ENCODE data around the gene ANGPTL2. TPM values are rescaled to one million over a fixed set of nuclear protein-coding genes. Genes with fewer than 3 reads are reported as not detected.
"Not testable (repeated sequence)": the region's sequence is repeated elsewhere in the genome, so short reads cannot be mapped to it uniquely, and the experiment has no call there.

The ANGPTL2 gene
- total and polyA plus RNA-seq, 2 of the 4 experiments (the other 2 are of a cell fraction): 9.5 to 25.1 TPM

- H3K14ac ChIP-seq (replicated peaks; ENCODE audit: low read depth, low read length): no peak overlapping the region
- no peak overlapping the region for H2AK9ac ChIP-seq (replicated peaks; ENCODE audit: low read depth, low read length, poor library complexity)
- WGBS, 2 experiments (ENCODE audit: extremely low coverage in 2 of 2, insufficient read length in 1 of 2): no CpG with 5 or more reads among the region's 2 CpGs
- H4K20me1 ChIP-seq (ENCODE audit: insufficient read depth, low read length): no peaks in the 10 kb centered on the region
- H3K4ac ChIP-seq (ENCODE audit: low read depth, low read length): no peak overlapping the region
- no peak overlapping the region for H2AFZ ChIP-seq (replicated peaks; ENCODE audit: low read length, poor library complexity)
- no peaks in the 10 kb centered on the region for H3K36me3 ChIP-seq (ENCODE audit: control insufficient read depth, insufficient read depth, low read length)
- ATAC-seq (ENCODE audit: low read depth) (no peak), DNase-seq (no peak)
- H3K27ac ChIP-seq (ENCODE audit: insufficient read depth, low read length): no peak overlapping the region
- dilution Hi-C loops (cut with HindIII; ENCODE audit: low sequenced_read_pairs, unreplicated experiment): no loop called here
- POLR2A ChIA-PET (ENCODE audit: unreplicated experiment): no interaction called here
- no peak overlapping the region for H4K91ac ChIP-seq (ENCODE audit: insufficient read depth, low read depth, low read length)
- no peak overlapping the region for H3K4me3 ChIP-seq (ENCODE audit: insufficient read depth, low read depth, low read length)
- intact Hi-C loops (cut with micrococcal nuclease): no loop called here
- CTCF ChIA-PET: interaction anchor here (0.6 to 1.7 kb wide), 2 partner anchors 11 to 12 kb away, joined by 3 to 4 read pairs; no protein-coding TSS in a partner anchor
- H3K9ac ChIP-seq (ENCODE audit: low read depth, low read length): no peak overlapping the region
- H3K79me1 ChIP-seq (ENCODE audit: low read depth in 1 of 2, low read length in 2 of 2): no peaks in the 10 kb centered on the region
- in situ Hi-C loops (cut with MboI; ENCODE audit: low sequenced_read_pairs): no loop called here
- H3K27me3 ChIP-seq (ENCODE audit: control insufficient read depth, insufficient read depth, low read length): no peaks in the 10 kb centered on the region
- no peak overlapping the region for H3K18ac ChIP-seq (ENCODE audit: low read depth, low read length)
- no peak overlapping the region for H4K8ac ChIP-seq (ENCODE audit: low read depth in 2 of 2, low read length in 2 of 2)
- no TSS peak for BruUV-seq (replicated peaks)
- H3K9me1 ChIP-seq (ENCODE audit: insufficient read depth, low read length): 0 out of 2 replicates have a peak, but pooled peaks cover 2% of the 10 kb centered on the region
- H4K5ac ChIP-seq (ENCODE audit: low read depth, low read length): no peak overlapping the region
- no peak overlapping the region for H2BK20ac ChIP-seq (ENCODE audit: low read depth, low read length)
- no peak overlapping the region for H3K23ac ChIP-seq (ENCODE audit: low read depth, low read length)
- TF ChIP-seq CHD1 (IDR thresholded peaks at IDR 0.05; ENCODE audit: low read depth, low read length): no peak
- H2AK5ac ChIP-seq (ENCODE audit: low read depth, low read length): no peak overlapping the region
- H3K9me3 ChIP-seq (ENCODE audit: control insufficient read depth, insufficient read depth, low read length): no peaks in the 10 kb centered on the region
- H3K56ac ChIP-seq (ENCODE audit: extremely low read depth, insufficient read depth, low read length): no peak overlapping the region
- peaks cover 2% of the 10 kb centered on the region; the same call in 1 of the 2 replicates for H3K4me1 ChIP-seq (ENCODE audit: control insufficient read depth, insufficient read depth, low read length)
- no peak overlapping the region for H2BK5ac ChIP-seq (ENCODE audit: low read depth, low read length, poor library complexity, severe bottlenecking)
- H3K4me2 ChIP-seq (ENCODE audit: low read depth, low read length): no peak overlapping the region
- no peak overlapping the region for H2BK120ac ChIP-seq (ENCODE audit: low read depth, low read length)
- no peak overlapping the region for H2BK15ac ChIP-seq (ENCODE audit: low read depth, low read length)
These were observed 24.8 kb upstream of the ANGPTL2 start for GRCh38 chr9:127147251-127147650.

GRCh38 chr9:127146841-127147240, 24.4 kb upstream of the ANGPTL2 start:
- H3K4me2 ChIP-seq (ENCODE audit: low read depth, low read length); H3K9ac ChIP-seq (ENCODE audit: low read depth, low read length); H3K4ac ChIP-seq (ENCODE audit: low read depth, low read length); H2AK9ac ChIP-seq (replicated peaks; ENCODE audit: low read depth, low read length, poor library complexity); H3K9me3 ChIP-seq (ENCODE audit: control insufficient read depth, insufficient read depth, low read length); H2BK15ac ChIP-seq (ENCODE audit: low read depth, low read length); H3K23ac ChIP-seq (ENCODE audit: low read depth, low read length); H3K56ac ChIP-seq (ENCODE audit: extremely low read depth, insufficient read depth, low read length); H3K36me3 ChIP-seq (ENCODE audit: control insufficient read depth, insufficient read depth, low read length); H2AK5ac ChIP-seq (ENCODE audit: low read depth, low read length); H4K91ac ChIP-seq (ENCODE audit: insufficient read depth, low read depth, low read length); in situ Hi-C loops (cut with MboI; ENCODE audit: low sequenced_read_pairs); H2BK120ac ChIP-seq (ENCODE audit: low read depth, low read length); intact Hi-C loops (cut with micrococcal nuclease); H3K4me3 ChIP-seq (ENCODE audit: insufficient read depth, low read depth, low read length); H3K4me1 ChIP-seq (ENCODE audit: control insufficient read depth, insufficient read depth, low read length); POLR2A ChIA-PET (ENCODE audit: unreplicated experiment); H2BK20ac ChIP-seq (ENCODE audit: low read depth, low read length); BruUV-seq (replicated peaks); H2AFZ ChIP-seq (replicated peaks; ENCODE audit: low read length, poor library complexity); H4K20me1 ChIP-seq (ENCODE audit: insufficient read depth, low read length); H3K27me3 ChIP-seq (ENCODE audit: control insufficient read depth, insufficient read depth, low read length); dilution Hi-C loops (cut with HindIII; ENCODE audit: low sequenced_read_pairs, unreplicated experiment); DNase-seq; H2BK5ac ChIP-seq (ENCODE audit: low read depth, low read length, poor library complexity, severe bottlenecking); H3K79me1 ChIP-seq (ENCODE audit: low read depth in 1 of 2, low read length in 2 of 2); H3K27ac ChIP-seq (ENCODE audit: insufficient read depth, low read length); H3K18ac ChIP-seq (ENCODE audit: low read depth, low read length); H3K9me1 ChIP-seq (ENCODE audit: insufficient read depth, low read length); H3K14ac ChIP-seq (replicated peaks; ENCODE audit: low read depth, low read length); H4K8ac ChIP-seq (ENCODE audit: low read depth in 2 of 2, low read length in 2 of 2); ATAC-seq (ENCODE audit: low read depth); H4K5ac ChIP-seq (ENCODE audit: low read depth, low read length): not testable (repeated sequence)
- CTCF ChIA-PET: interaction anchor here (0.6 to 1.7 kb wide), 2 partner anchors 10 to 11 kb away, joined by 3 to 4 read pairs; no protein-coding TSS in a partner anchor
